Stimulated activated effector memory CD8-positive, alpha-beta T cell treated with anti-CD3 and anti-CD28 coated beads, Interleukin-12 subunit alpha, Interleukin-12 subunit beta, amount 100 ng/mL, for 72 hours (primary cell): ENCODE measurements around the gene PCED1A.

ENCODE experiments used
- ATAC-seq: fragments of 150-1000 bp; cut with Tn5 transposase; 2 replicates; pipeline ENCODE4 v1.10.0; 2021
- DNase-seq, 2 donors: peaks; one replicate each; pipeline ENCODE4 v3.0.0; 2021 to 2022; ENCODE audit warnings: low spot score in 2 of 2
- H3K27ac Mint-ChIP-seq: one replicate; pipeline ENCODE4 v1.8.0; 2022; ENCODE audit warnings: mild to moderate bottlenecking, mixed read lengths
- H3K36me3 Mint-ChIP-seq: one replicate; pipeline ENCODE4 v1.8.0; 2022; ENCODE audit warnings: mild to moderate bottlenecking, mixed read lengths
- H3K4me1 Mint-ChIP-seq: one replicate; pipeline ENCODE4 v1.8.0; 2022; ENCODE audit warnings: mixed read lengths
- H3K4me3 Mint-ChIP-seq: one replicate; pipeline ENCODE4 v1.8.0; 2022; ENCODE audit warnings: mild to moderate bottlenecking, mixed read lengths
- H3K9me3 Mint-ChIP-seq: one replicate; pipeline ENCODE4 v1.8.0; 2022; ENCODE audit warnings: mixed read lengths

PCED1A gene

DNA sequence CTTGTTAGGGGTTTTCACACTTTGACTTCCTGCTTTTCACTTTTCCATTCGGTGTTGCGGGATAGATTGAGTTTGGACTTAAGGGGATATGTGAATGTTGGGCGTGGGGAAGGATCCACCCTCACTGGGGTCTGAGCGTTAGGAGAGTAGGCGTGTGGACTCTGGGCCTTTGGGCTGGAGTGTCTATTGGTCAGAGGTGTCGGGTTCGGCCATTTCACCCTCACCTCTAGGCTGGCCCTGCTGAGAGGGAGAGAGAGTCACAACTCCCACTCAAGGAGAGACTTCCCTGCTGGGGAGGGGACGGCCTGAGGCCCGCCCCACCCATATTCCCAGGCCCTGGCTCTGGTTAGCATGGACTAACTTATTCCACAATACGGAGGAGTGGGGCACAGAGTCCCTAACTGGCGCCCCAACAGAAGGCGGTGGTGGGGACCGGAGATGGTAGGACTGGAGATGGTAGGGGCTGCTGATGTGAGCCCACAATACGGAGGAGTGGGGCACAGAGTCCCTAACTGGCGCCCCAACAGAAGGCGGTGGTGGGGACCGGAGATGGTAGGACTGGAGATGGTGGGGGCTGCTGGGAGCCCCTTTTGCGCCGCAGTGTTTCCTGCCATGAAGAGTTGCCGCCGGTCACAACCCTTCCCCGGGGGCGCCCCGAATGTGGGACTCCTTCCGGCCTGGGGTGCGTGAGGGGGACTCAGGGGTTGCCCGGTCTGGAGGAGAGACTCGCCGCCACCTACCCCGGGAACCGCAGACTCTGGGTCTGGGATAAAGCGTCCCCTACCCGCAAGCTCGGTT is 31.4 kb upstream of the PCED1A start:
- Mint-ChIP-seq H3K9me3 (no peaks in the 10 kb centered on the region), H3K27ac (peak overlapping the region; percentile 75), H3K36me3 (peaks cover 32% of the 10 kb centered on the region), H3K4me1 (peaks cover 61% of the 10 kb centered on the region), H3K4me3 (peak overlapping the region; percentile 93)
- peak; percentile 1 for ATAC-seq
- peak in 1 of 2 donors; percentile 16 for DNase-seq

DNA sequence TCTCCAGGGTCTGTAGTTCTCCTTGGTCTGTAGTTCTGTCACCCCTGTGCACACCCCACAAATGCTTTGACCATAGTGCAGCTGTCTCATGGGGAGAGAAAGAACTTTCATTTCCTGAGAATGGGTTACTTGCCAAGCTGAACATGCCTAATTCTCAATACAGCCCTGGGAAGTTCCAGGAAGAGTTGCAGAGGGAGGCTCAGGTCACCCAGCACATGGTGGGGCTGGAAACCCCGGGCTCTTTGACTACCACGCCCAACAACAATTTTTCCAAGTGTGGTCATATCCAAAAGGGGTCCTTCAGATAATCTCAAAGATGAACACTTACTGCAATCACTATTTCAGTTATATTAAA is 30.6 kb upstream of the PCED1A start:
- peaks cover 32% of the 10 kb centered on the region for H3K36me3 Mint-ChIP-seq
- H3K9me3 Mint-ChIP-seq: no peaks in the 10 kb centered on the region
- peak overlapping the region; percentile 93 for H3K4me3 Mint-ChIP-seq
- H3K4me1 Mint-ChIP-seq: peaks cover 59% of the 10 kb centered on the region
- ATAC-seq: no peak
- no peak for DNase-seq
- H3K27ac Mint-ChIP-seq: peak overlapping the region; percentile 75

DNA sequence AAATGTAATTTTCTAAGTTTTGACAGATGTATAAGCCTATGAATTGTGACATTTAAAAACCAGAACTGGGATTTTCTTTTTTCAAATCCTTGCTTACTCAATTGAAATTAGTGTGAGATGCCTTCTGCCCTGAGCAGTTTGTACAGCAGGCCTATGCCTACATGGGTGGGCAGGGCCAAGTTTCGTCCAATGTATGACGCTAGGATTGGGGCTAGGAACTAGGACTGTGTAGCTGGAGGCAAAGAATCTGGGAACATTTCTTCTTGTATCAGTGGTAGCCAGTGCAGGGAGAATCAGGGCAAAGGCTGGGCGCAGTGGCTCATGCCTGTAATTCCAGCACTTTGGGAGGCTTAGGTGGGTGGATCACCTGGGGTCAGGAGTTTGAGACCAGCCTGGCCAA is 28.9 kb upstream of the PCED1A start:
- H3K36me3 Mint-ChIP-seq: peaks cover 28% of the 10 kb centered on the region
- H3K27ac Mint-ChIP-seq: no peak overlapping the region
- DNase-seq (no peak), ATAC-seq (no peak)
- no peaks in the 10 kb centered on the region for H3K9me3 Mint-ChIP-seq
- H3K4me3 Mint-ChIP-seq: no peak overlapping the region
- peaks cover 59% of the 10 kb centered on the region for H3K4me1 Mint-ChIP-seq

DNA sequence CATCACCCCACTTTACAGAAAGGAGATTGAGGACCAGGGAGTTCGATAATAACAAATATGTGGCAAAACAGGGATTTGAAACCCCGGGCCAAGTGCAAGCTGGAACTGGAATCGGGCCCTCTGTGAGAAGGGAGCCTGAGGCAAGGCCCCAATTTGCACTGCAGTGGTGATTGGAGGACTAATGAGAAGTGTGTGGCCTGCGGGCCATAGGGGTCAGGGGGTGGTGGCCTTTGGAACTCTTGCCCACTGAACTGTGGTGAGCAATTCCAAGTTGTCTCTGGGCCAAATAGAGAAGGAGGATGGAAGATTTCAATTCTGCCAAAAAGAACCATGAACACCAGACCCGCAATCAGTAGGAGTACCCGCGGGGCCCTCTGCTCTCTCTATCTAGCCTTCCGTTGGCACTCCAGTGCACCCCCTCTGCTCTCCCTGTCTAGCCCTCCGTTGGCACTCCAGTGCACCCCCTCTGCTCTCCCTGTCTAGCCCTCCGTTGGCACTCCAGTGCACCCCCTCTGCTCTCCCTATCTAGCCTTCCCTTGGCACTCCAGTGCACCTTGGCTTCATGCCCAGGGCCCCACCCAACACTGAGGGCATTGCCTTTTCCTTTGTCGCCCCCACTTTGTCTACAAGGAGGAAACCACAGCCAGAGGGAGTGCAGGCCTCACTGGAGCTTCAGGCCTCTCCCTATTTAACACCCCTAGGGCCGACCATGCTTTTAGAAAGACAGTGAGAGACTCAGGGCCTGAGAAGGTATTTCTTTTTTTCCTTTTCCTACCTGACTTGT is 26.8 kb upstream of the PCED1A start:
- Mint-ChIP-seq H3K4me3 (no peak overlapping the region), H3K27ac (peak overlapping the region; percentile 72), H3K4me1 (peaks cover 52% of the 10 kb centered on the region)

DNA sequence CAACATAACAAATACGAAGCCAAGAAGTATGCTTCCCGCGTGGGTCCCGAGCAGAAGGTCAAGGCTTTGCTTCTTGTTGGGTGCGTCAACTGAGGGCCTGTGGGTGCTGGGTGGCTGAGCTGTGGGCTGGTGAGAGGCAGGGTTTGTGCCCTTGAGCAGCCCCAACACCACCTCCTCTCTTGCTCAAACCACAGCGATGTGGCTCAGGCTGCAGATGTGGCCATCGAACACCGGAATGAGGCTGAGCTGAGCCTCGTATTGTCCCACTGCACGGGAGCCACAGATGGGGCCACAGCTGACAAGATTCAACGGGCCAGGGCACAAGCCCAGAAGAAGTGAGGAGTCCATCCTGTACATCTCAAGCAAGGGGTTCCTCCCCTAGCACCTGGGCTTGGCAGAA is 25.8 kb upstream of the PCED1A start:
- H3K27ac Mint-ChIP-seq: peak overlapping the region; percentile 86
- peak overlapping the region; percentile 55 for H3K4me3 Mint-ChIP-seq
- no peaks in the 10 kb centered on the region for H3K9me3 Mint-ChIP-seq
- H3K4me1 Mint-ChIP-seq: peaks cover 45% of the 10 kb centered on the region
- DNase-seq: no peak
- peak; percentile 62 for ATAC-seq
- peaks cover 10% of the 10 kb centered on the region for H3K36me3 Mint-ChIP-seq

More for the DNA sequence above, 26.8 kb upstream of the PCED1A start:
- Mint-ChIP-seq H3K9me3 (no peaks in the 10 kb centered on the region), H3K36me3 (peaks cover 18% of the 10 kb centered on the region)
- ATAC-seq (no peak), DNase-seq (no peak)

DNA sequence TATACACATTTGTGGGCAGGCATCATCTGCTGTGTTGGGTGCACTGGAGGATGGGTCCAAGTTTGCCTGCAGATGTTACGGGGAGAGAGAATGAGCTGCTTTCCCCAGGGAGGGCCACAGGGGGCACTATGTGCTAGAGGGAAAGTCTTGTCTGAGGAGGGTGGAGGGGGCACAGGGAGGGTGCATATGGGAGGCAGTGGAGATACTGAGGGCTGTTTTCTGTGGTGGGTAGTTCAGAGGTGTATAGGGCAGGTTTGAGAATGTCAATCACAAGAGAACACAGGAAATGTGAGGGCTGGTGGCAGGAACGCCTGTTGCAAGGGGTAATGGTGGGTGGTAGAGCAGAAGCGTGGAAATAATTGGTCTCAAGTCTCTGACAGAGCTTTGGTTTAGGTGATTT is 25.2 kb upstream of the PCED1A start:
- DNase-seq (peak in 1 of 2 donors; percentile 72), ATAC-seq (peak; percentile 82)
- Mint-ChIP-seq H3K4me1 (peaks cover 38% of the 10 kb centered on the region), H3K27ac (peak overlapping the region; percentile 86), H3K4me3 (peak overlapping the region; percentile 55), H3K9me3 (no peaks in the 10 kb centered on the region), H3K36me3 (peaks cover 6% of the 10 kb centered on the region)

DNA sequence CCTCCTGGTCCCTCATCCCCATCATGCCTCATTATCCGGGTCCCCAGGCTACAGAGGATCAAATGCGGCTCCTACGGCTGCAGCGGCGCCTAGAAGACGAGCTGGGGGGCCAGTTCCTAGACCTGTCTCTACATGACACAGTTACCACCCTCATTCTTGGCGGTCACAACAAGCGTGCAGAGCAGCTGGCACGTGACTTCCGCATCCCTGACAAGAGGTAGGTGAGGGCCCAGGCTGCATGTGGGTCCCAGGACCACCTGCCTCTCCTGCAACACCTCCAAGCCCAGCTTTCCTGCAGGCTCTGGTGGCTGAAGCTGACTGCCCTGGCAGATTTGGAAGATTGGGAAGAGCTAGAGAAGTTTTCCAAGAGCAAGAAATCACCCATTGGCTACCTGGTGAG is 24.6 kb upstream of the PCED1A start:
- peaks cover 33% of the 10 kb centered on the region for H3K4me1 Mint-ChIP-seq
- peaks cover 6% of the 10 kb centered on the region for H3K36me3 Mint-ChIP-seq
- H3K27ac Mint-ChIP-seq: peak overlapping the region; percentile 86
- no peak for ATAC-seq
- DNase-seq: no peak
- H3K9me3 Mint-ChIP-seq: no peaks in the 10 kb centered on the region
- H3K4me3 Mint-ChIP-seq: peak overlapping the region; percentile 55

DNA sequence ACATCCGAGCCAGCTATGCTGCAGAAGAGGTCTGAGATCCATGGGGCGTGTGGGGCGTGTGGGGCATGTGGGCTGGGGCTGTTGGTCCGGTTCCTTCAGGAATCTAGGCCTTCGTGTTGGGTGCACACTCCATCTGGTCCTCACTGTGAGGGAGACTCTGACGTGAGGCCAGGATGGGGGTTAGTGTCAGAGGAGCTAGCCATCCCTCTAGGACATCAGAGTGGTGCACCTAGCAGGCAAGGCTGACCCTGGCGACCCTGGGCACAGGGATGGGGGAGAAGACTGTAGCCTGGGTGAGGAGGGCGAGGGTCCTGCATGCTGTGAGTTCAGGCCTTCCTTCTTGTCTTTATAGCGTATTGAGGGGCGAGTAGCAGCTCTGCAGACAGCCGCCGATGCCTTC is 24.2 kb upstream of the PCED1A start:
- Mint-ChIP-seq H3K36me3 (peaks cover 6% of the 10 kb centered on the region), H3K4me3 (no peak overlapping the region), H3K4me1 (peaks cover 33% of the 10 kb centered on the region), H3K9me3 (no peaks in the 10 kb centered on the region), H3K27ac (peak overlapping the region; percentile 86)
- no peak for DNase-seq
- ATAC-seq: no peak

DNA sequence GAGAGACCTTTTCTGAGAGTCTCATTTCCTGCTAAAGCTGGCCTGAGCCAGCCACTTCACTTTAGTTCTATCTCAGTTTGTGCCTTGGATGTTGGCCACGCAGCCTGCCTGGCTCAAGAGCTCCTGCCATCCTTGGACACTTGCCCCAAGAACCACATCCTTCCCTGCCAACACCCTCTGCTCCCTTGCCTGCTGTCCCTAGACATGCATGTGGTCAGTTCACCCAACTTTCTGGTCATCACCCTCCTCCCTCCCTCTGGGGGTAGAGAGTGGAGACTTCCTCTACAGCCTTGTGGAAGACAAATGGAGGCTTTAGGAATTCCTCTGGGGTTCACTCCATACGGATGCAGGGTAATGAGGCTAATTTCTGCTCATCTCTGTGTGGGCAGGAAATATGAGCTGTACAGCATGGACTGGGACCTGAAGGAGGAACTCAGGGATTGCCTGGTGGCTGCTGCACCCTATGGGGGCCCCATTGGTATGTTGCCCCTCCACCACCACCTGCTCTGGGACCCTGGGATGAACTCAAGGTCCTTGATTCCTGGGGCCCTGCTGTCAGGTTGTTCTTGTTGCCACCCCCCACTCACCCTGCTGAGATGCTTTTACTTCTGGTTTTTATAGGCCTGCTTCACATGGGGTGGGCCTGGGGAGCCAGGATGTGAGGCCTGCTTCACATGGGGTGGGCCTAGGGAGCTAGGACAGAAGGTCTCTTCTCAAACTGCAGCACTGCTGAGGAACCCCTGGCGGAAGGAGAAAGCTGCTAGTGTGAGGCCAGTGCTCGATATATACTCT is 19.1 kb upstream of the PCED1A start:
- Mint-ChIP-seq H3K4me3 (no peak overlapping the region), H3K36me3 (no peaks in the 10 kb centered on the region), H3K9me3 (no peaks in the 10 kb centered on the region), H3K27ac (no peak overlapping the region), H3K4me1 (peaks cover 3% of the 10 kb centered on the region)
- DNase-seq (no peak), ATAC-seq (no peak)

DNA sequence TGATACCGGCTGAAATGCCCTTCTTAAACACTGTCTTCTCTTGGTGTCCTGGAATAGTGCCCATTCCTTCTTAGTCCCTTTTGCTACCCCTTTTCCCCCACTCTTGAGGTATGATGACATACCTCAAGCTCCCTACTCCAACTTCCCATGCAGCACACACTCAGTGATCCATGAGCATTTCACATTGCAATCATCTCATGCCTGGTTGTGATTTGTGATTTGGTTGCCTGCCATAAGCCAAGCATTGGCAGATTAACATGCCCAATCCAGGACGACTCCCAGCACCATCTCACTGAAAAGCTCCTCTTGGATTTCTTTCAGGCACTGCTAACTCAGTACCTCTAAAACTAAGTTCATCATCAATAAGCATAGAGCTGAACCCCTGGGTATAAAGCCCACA is 18.1 kb upstream of the PCED1A start:
- no peak for DNase-seq
- H3K27ac Mint-ChIP-seq: no peak overlapping the region
- peaks cover under 1% of the 10 kb centered on the region for H3K4me1 Mint-ChIP-seq
- no peaks in the 10 kb centered on the region for H3K36me3 Mint-ChIP-seq
- ATAC-seq: no peak
- no peaks in the 10 kb centered on the region for H3K9me3 Mint-ChIP-seq
- no peak overlapping the region for H3K4me3 Mint-ChIP-seq

DNA sequence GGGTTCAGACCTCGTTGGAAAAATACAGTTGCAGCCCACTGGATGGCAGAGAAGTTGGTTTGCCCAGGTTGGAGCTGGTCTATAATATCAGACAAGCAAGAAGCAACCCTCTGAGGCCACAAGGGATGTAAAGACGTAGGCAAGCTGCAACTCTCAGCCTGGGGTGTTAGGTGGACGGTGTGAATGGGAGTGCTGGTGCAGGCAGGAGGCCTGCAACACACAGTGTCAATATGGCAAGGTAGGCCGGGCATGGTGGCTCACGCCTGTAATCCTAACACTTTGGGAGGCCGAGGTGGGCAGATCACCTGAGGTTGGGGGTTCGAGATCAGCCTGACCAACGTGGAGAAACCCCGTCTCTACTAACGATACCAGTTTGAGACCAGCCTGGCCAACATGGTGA is 10.6 kb upstream of the PCED1A start:
- Mint-ChIP-seq H3K9me3 (no peaks in the 10 kb centered on the region), H3K36me3 (no peaks in the 10 kb centered on the region), H3K27ac (no peak overlapping the region), H3K4me1 (peaks cover 24% of the 10 kb centered on the region), H3K4me3 (no peak overlapping the region)
- ATAC-seq (no peak), DNase-seq (no peak)

DNA sequence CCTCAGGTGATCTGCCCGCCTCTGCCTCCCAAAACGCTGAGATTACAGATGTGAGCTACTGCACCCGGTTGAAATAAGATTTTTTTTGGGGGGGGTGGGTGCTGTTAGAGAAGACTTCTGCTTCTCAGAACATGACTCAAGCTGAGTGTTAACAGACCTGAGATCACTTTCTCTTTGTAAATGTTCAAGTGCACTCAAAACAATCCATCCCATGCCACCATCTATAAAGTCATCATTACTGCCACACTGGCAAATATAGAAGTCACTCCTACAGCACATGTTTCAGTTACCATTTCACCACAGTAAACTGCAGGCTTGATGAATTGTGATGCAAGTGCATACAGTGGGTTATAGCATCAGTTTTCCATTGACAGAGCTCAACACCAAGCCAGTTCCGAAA is 9.1 kb upstream of the PCED1A start:
- Mint-ChIP-seq H3K4me3 (no peak overlapping the region), H3K36me3 (no peaks in the 10 kb centered on the region), H3K4me1 (peaks cover 33% of the 10 kb centered on the region), H3K9me3 (no peaks in the 10 kb centered on the region), H3K27ac (no peak overlapping the region)
- DNase-seq (no peak), ATAC-seq (peak; percentile 57)

DNA sequence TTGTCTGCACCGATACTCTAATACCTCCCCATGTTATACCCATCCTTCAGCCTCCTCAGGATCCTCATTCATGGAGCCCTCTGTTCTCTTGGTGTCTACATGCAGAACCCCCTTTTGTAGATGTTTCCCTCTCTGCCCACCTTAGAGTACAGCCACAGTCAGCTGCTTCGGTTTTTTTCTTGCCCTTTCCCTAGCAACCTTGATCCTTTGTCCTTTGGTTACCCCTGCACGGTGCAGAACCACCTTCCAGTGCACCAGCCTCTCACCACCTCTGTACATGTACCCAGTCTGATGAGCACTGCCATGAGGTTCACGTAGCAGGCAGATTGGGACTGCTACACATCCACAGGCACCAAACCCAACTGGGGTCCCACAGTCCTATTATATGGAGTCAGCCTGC is 7.3 kb upstream of the PCED1A start:
- no peak for ATAC-seq
- peak overlapping the region; percentile 67 for H3K27ac Mint-ChIP-seq
- no peak for DNase-seq
- H3K4me1 Mint-ChIP-seq: peaks cover 34% of the 10 kb centered on the region
- H3K9me3 Mint-ChIP-seq: no peaks in the 10 kb centered on the region
- no peak overlapping the region for H3K4me3 Mint-ChIP-seq
- peaks cover 5% of the 10 kb centered on the region for H3K36me3 Mint-ChIP-seq

DNA sequence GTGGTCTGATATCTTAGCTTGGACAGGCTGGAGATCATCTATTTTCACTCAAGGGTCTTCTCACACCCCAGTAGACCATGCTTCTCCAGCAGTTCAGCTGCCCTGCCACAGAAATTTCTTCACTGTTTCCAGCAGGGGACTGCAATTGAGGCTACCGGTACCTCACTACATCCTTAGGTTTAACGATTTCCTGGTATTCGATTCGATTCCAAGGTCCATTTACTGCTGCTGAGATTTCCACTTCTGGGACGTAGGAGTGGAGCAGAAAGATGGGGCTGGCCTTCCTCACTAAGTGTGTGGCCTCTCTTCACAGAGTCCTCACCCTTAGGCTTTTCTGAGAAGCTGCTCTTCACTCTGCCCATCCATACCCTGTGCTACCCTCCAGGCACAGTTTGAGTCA is 6.2 kb upstream of the PCED1A start:
- Mint-ChIP-seq H3K9me3 (no peaks in the 10 kb centered on the region), H3K4me1 (peaks cover 28% of the 10 kb centered on the region), H3K4me3 (no peak overlapping the region), H3K27ac (peak overlapping the region; percentile 67), H3K36me3 (peaks cover 5% of the 10 kb centered on the region)
- ATAC-seq (no peak), DNase-seq (no peak)

DNA sequence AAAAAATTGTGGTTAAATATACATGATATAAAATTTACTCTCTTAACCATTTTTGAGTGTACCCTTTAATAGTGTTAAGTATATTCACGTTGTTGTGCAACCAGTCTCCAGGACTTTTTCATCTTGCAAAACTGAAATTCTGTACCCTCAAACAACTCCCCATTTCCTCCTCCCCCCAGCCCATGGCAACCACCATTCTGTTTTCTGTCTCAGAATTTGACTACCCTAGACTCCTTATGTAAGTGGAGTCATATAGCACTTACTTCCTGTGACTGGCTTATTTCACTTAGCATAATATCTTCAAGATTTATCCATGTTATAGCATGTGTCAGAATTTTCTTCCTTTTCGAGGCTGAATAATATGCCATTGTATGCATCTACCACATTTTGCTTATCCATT is 5.2 kb upstream of the PCED1A start:
- Mint-ChIP-seq H3K9me3 (no peaks in the 10 kb centered on the region), H3K36me3 (peaks cover 5% of the 10 kb centered on the region), H3K4me3 (no peak overlapping the region), H3K4me1 (peaks cover 32% of the 10 kb centered on the region), H3K27ac (no peak overlapping the region)
- DNase-seq (no peak), ATAC-seq (peak; percentile 68)
